GM12878 (cell line): Measurements from ENCODE around the gene TMUB2. TPM values are rescaled to one million over a fixed set of nuclear protein-coding genes. Genes with fewer than 3 reads are reported as not detected.

Experiments used
- ATAC-seq: fragments of 200-7000 bp; cut with Tn5 transposase; 3 replicates; pipeline ENCODE4 v1.9.1; 2020; ENCODE audit warnings: mild to moderate bottlenecking, moderate library complexity
- BruUV-seq: library from RNA; stranded (reverse); fragments of 400-500 nt; replicated peaks from 2 replicates; lab custom pipeline; 2021; lab: Mats Ljungman, UMichigan
- CTCF ChIA-PET: fragments of 300-600 bp; sonication (Branson Sonifier 250); formaldehyde crosslinking; extraction: SDS; loops from one replicate; lab custom pipeline; 2021; ENCODE audit warnings: inconsistent platforms; lab: Yijun Ruan, JAX
- POLR2A ChIA-PET: fragments of 350-600 bp; formaldehyde crosslinking; extraction: SDS; loops from one replicate; lab custom pipeline; 2021; ENCODE audit warnings: inconsistent platforms; lab: Charles Lee
- RAD21 ChIA-PET: fragments of 300-600 bp; sonication (Branson Sonifier 250); formaldehyde crosslinking; loops from one replicate; lab custom pipeline; 2023; ENCODE audit warnings: antibody characterized with exemption; ENCODE audit not compliant: unreplicated experiment; lab: Charles Lee
- SMC1A ChIA-PET: fragments of 300-600 bp; sonication (Branson Sonifier 250); formaldehyde crosslinking; loops from one replicate; lab custom pipeline; 2023; ENCODE audit not compliant: unreplicated experiment, uncharacterized antibody; lab: Charles Lee
- DNase-seq: peaks from one replicate; pipeline ENCODE4 v3.0.0-alpha.2; 2011; ENCODE audit warnings: low read depth, low spot score
- FAIRE-seq: peaks from 3 replicates; lab custom pipeline; 2011; peaks lifted over from hg19 to GRCh38; lab: Jason Lieb, UNC
- H2AFZ ChIP-seq: 2 replicates; pipeline ENCODE4 v1.6.0; 2011; ENCODE audit warnings: low read depth, low read length, control low read depth; ENCODE audit not compliant: control insufficient read depth
- H3K27ac ChIP-seq: 2 replicates; pipeline ENCODE4 v1.5.1; 2011; ENCODE audit warnings: control low read depth; ENCODE audit not compliant: control insufficient read depth, insufficient read depth
- H3K27me3 ChIP-seq, 2 experiments: replicated peaks in 1 of 2; 2 replicates each; pipeline versions ENCODE4 v1.6.0 to v1.6.1; 2011; ENCODE audit warnings: low read length in 1 of 2; ENCODE audit not compliant: control insufficient read depth in 2 of 2, insufficient read depth in 2 of 2
- H3K36me3 ChIP-seq, 2 experiments: 2 replicates each; pipeline ENCODE4 v1.5.1; 2011; ENCODE audit warnings: low read length in 1 of 2; ENCODE audit not compliant: control insufficient read depth in 2 of 2, insufficient read depth in 2 of 2
- H3K4me1 ChIP-seq: 2 replicates; pipeline ENCODE4 v1.6.1; 2011; ENCODE audit warnings: mild to moderate bottlenecking, low read length, moderate library complexity, mixed read lengths; ENCODE audit not compliant: control insufficient read depth, insufficient read depth
- H3K4me2 ChIP-seq: 2 replicates; pipeline ENCODE4 v1.6.0; 2011; ENCODE audit warnings: control low read depth; ENCODE audit not compliant: control insufficient read depth, insufficient read depth
- H3K4me3 ChIP-seq: fragments of 200-600 bp; sonication (generic); 2 replicates; pipeline ENCODE4 v1.5.1; 2016
- H3K79me2 ChIP-seq: 2 replicates; pipeline ENCODE4 v1.6.0; 2011; ENCODE audit warnings: low read length; ENCODE audit not compliant: control insufficient read depth, insufficient read depth
- H3K9ac ChIP-seq: 2 replicates; pipeline ENCODE4 v1.8.0; 2011; ENCODE audit warnings: low read length, control low read depth, mixed read lengths; ENCODE audit not compliant: control insufficient read depth, insufficient read depth
- H3K9me3 ChIP-seq: replicated peaks from 3 replicates; pipeline ENCODE4 v1.5.1; 2011; ENCODE audit warnings: mild to moderate bottlenecking, low read length; ENCODE audit not compliant: control insufficient read depth, insufficient read depth
- H4K20me1 ChIP-seq: 2 replicates; pipeline ENCODE4 v1.6.0; 2011; ENCODE audit not compliant: control insufficient read depth, insufficient read depth
- CHD2 ChIP-seq: IDR thresholded peaks from 2 replicates; pipeline ENCODE4 v1.6.1; 2011; ENCODE audit warnings: low read depth, low read length, improper control_type of control experiment, borderline replicate concordance
- PAX5 ChIP-seq: IDR thresholded peaks from 2 replicates; pipeline ENCODE4 v1.6.1; 2011; ENCODE audit warnings: low read depth, low read length, borderline replicate concordance
- POLR2AphosphoS2 ChIP-seq: IDR thresholded peaks from 2 replicates; pipeline ENCODE4 v1.6.1; 2011; ENCODE audit warnings: low read depth, mild to moderate bottlenecking, low read length, improper control_type of control experiment, moderate library complexity
- TARDBP ChIP-seq: IDR thresholded peaks from 2 replicates; pipeline ENCODE4 v1.6.1; 2016; ENCODE audit warnings: borderline replicate concordance
- WGBS: methylation state at CpG from one replicate; pipeline ENCODE4 v1.1.6; 2016; ENCODE audit warnings: low lambda C conversion rate; ENCODE audit not compliant: insufficient replicate concordance, insufficient coverage; ENCODE audit errors: missing lambda C conversion rate; 5-methylcytosine and 5-hydroxymethylcytosine counted together
- in situ Hi-C: fragments of 300-500 bp; cut with MboI; formaldehyde crosslinking; loops from 9 replicates; pipeline ENCODE4 v1.14.3; 2018; ENCODE audit warnings: mixed read lengths
- intact Hi-C: fragments of 100-400 bp; cut with micrococcal nuclease; formaldehyde crosslinking; loops from one replicate; pipeline ENCODE4 v1.14.2; 2022; ENCODE audit not compliant: unreplicated experiment
- polyA plus RNA-seq, 11 experiments: library from polyadenylated mRNA; depleted of rRNA in 4 of 11; unstranded in 6 of 11; stranded (reverse) in 5 of 11; fragments of >200 nt; fragmentation: Nextera tagmentation in 4 of 11; fragmentation: Illumina TruSeq in 1 of 11; extraction: Ambion mirVana in 4 of 11; extraction: Trizol in 1 of 11; gene quantifications; 1 replicate in 1 of 11; 2 replicates in 10 of 11; pipeline versions ENCODE4 v1.2.1 to v1.2.3, GENCODE V29; 2011 to 2016; ENCODE audit warnings: inconsistent platforms in 2 of 11, missing spikeins in 2 of 11, low read depth in 1 of 11
- total RNA-seq, 4 experiments: library from RNA; depleted of rRNA in 3 of 4; stranded (reverse); fragments of >200 nt in 3 of 4; fragmentation: Illumina TruSeq in 1 of 4; extraction: Trizol in 1 of 4; gene quantifications; 2 replicates each; pipeline versions ENCODE4 v1.2.1 to v1.2.3, GENCODE V29; 2013 to 2021
- TF ChIP-seq, protein P1 (sequence below): fragments of 450-650 bp; IDR thresholded peaks from 2 replicates; pipeline ENCODE4 v1.6.1; 2017; ENCODE audit warnings: borderline replicate concordance
- TF ChIP-seq, protein P2 (sequence below): fragments of 450-650 bp; formaldehyde crosslinking; IDR thresholded peaks from 2 replicates; pipeline ENCODE4 v1.4.0; 2022; ENCODE audit warnings: mild to moderate bottlenecking, moderate library complexity
- TF ChIP-seq, protein P3 (sequence below): IDR thresholded peaks from 2 replicates; pipeline ENCODE4 v1.6.1; 2012; ENCODE audit warnings: low read depth, low read length, improper control_type of control experiment

The TMUB2 gene
- total and polyA plus RNA-seq, 10 of the 15 experiments (the other 5 are each of a cell fraction or from before 2014, with no cell fraction given), result 4.3 to 34.0 (median 20.0) TPM

DNA sequence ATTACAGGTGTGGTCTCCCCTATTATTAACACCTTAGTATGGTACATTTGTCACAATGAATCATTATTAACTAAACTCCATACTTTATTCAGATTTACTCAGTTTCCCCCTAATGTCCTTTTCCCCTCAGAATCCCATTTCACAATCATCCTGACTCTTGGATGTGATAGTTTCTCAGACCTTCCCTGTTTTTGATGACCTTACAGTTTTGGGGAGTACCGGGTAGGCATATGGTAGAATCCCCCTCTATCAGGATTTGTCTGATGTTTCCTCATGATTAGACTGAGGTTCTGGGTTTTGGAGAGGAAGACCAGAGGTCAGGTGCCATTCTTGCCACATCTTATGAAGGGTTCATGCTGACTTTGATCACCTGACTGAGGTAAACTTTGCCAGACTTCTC lies 22.3 kb upstream of the TMUB2 start:
- CTCF ChIA-PET, result interaction anchor here (2.5 kb wide), 1 partner anchor 13 kb away, joined by 7 read pairs; no protein-coding TSS in a partner anchor

More for the DNA sequence above, 22.3 kb upstream of the TMUB2 start:
- ChIA-PET SMC1A (no interaction called here), RAD21 (interaction anchor here (0.7 kb wide), 1 partner anchor 195 kb away, joined by 3 read pairs; no protein-coding TSS in a partner anchor), POLR2A (no interaction called here)
- Histone ChIP-seq H3K4me3 (no peak overlapping the region), H2AFZ (no peak overlapping the region), H3K27ac (no peak overlapping the region), H4K20me1 (no peaks in the 10 kb centered on the region), H3K36me3 (peaks cover 0 to 8% of the 10 kb centered on the region in 2 experiments; a peak in 3 of 4 replicates), H3K9me3 (no peaks in the 10 kb centered on the region), H3K27me3 (no peaks in the 10 kb centered on the region), H3K9ac (no peak overlapping the region), H3K79me2 (no peaks in the 10 kb centered on the region), H3K4me2 (no peak overlapping the region), H3K4me1 (peaks cover 4% of the 10 kb centered on the region)
- WGBS, result 94% methylated on average over 1 of the region's 1 CpG
- TF ChIP-seq, protein P1, sequence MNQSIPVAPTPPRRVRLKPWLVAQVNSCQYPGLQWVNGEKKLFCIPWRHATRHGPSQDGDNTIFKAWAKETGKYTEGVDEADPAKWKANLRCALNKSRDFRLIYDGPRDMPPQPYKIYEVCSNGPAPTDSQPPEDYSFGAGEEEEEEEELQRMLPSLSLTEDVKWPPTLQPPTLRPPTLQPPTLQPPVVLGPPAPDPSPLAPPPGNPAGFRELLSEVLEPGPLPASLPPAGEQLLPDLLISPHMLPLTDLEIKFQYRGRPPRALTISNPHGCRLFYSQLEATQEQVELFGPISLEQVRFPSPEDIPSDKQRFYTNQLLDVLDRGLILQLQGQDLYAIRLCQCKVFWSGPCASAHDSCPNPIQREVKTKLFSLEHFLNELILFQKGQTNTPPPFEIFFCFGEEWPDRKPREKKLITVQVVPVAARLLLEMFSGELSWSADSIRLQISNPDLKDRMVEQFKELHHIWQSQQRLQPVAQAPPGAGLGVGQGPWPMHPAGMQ, result no peak
- TF ChIP-seq PAX5 (no peak), TARDBP (no peak), POLR2AphosphoS2 (no peak), CHD2 (no peak)
- TF ChIP-seq, protein P2, sequence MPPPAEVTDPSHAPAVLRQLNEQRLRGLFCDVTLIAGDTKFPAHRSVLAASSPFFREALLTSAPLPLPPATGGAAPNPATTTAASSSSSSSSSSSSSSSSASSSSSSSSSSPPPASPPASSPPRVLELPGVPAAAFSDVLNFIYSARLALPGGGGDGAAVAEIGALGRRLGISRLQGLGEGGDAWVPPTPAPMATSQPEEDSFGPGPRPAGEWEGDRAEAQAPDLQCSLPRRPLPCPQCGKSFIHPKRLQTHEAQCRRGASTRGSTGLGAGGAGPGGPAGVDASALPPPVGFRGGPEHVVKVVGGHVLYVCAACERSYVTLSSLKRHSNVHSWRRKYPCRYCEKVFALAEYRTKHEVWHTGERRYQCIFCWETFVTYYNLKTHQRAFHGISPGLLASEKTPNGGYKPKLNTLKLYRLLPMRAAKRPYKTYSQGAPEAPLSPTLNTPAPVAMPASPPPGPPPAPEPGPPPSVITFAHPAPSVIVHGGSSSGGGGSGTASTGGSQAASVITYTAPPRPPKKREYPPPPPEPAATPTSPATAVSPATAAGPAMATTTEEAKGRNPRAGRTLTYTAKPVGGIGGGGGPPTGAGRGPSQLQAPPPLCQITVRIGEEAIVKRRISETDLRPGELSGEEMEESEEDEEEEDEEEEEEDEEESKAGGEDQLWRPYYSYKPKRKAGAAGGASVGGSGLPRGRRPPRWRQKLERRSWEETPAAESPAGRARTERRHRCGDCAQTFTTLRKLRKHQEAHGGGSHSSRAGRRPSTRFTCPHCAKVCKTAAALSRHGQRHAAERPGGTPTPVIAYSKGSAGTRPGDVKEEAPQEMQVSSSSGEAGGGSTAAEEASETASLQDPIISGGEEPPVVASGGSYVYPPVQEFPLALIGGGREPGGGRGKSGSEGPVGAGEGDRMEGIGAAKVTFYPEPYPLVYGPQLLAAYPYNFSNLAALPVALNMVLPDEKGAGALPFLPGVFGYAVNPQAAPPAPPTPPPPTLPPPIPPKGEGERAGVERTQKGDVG, result no peak
- TF ChIP-seq, protein P3, sequence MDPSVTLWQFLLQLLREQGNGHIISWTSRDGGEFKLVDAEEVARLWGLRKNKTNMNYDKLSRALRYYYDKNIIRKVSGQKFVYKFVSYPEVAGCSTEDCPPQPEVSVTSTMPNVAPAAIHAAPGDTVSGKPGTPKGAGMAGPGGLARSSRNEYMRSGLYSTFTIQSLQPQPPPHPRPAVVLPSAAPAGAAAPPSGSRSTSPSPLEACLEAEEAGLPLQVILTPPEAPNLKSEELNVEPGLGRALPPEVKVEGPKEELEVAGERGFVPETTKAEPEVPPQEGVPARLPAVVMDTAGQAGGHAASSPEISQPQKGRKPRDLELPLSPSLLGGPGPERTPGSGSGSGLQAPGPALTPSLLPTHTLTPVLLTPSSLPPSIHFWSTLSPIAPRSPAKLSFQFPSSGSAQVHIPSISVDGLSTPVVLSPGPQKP, result no peak
- BruUV-seq, result no TSS peak
- DNase-seq (no peak), FAIRE-seq (no peak), ATAC-seq (no peak)
- intact Hi-C loops, result no loop called here
- in situ Hi-C loops, result no loop called here
